ENCODE data around the gene QRICH2. TPM values are rescaled to one million over a fixed set of nuclear protein-coding genes. Genes with fewer than 3 reads are reported as not detected.
"Not testable (repeated sequence)": the region's sequence is repeated elsewhere in the genome, so short reads cannot be mapped to it uniquely, and the experiment has no call there.

Gene QRICH2
- total RNA-seq, 1 donor from 2014 or later: 1.7 TPM

- Histone ChIP-seq H3K4me1 (no peaks in the 10 kb centered on the region), H2AFZ (replicated peaks) (no peak overlapping the region), H3K9ac (no peak overlapping the region), H3K4me3 (no peak overlapping the region), H3K4me2 (no peak overlapping the region), H3F3A (ENCODE audit: low read depth) (peaks cover 12% of the 10 kb centered on the region), H3K79me2 (ENCODE audit: low read depth) (no peaks in the 10 kb centered on the region), H4K20me1 (ENCODE audit: low read depth) (no peaks in the 10 kb centered on the region), H3K27me3 (no peaks in the 10 kb centered on the region), H3K27ac (no peak overlapping the region), H3K9me3 (ENCODE audit: low read depth) (no peaks in the 10 kb centered on the region), H3K36me3 (no peaks in the 10 kb centered on the region)
- Mint-ChIP-seq H3K27me3 (ENCODE audit: insufficient read depth, low read depth) (peaks cover 2% of the 10 kb centered on the region), H3K27ac (no peak overlapping the region), H3K4me3 (no peak overlapping the region), H3K9me3 (no peaks in the 10 kb centered on the region), H3K4me1 (peaks cover 8% of the 10 kb centered on the region), H3K36me3 (peaks cover 20% of the 10 kb centered on the region)
- DNase-seq (ENCODE audit: low spot score): no peak
- TF ChIP-seq CTCF (IDR thresholded peaks at IDR 0.05) (no peak), EZH2phosphoT487 (IDR thresholded peaks at IDR 0.05) (no peak), EZH2 (IDR thresholded peaks at IDR 0.05) (no peak)
Observed at GRCh38 chr17:76307299-76307965, 644 bp downstream of the QRICH2 start.

GRCh38 chr17:76305135-76305454 is 3.0 kb downstream of the QRICH2 start:
- not testable (repeated sequence) for H3K9me3 ChIP-seq (ENCODE audit: low read depth); H3K4me2 ChIP-seq; H3K79me2 ChIP-seq (ENCODE audit: low read depth); H3K27me3 Mint-ChIP-seq (ENCODE audit: insufficient read depth, low read depth); H3K27ac Mint-ChIP-seq; H3K4me3 Mint-ChIP-seq; DNase-seq (ENCODE audit: low spot score); H3K27me3 ChIP-seq; H2AFZ ChIP-seq (replicated peaks); H4K20me1 ChIP-seq (ENCODE audit: low read depth); H3K27ac ChIP-seq; H3K4me3 ChIP-seq; H3K9ac ChIP-seq; H3K4me1 ChIP-seq; H3K9me3 Mint-ChIP-seq; H3K36me3 ChIP-seq; H3K4me1 Mint-ChIP-seq
- peaks cover 12% of the 10 kb centered on the region for H3F3A ChIP-seq (ENCODE audit: low read depth)
- H3K36me3 Mint-ChIP-seq: peaks cover 15% of the 10 kb centered on the region

- Mint-ChIP-seq H3K27me3 (ENCODE audit: insufficient read depth, low read depth) (peaks cover 2% of the 10 kb centered on the region), H3K9me3 (no peaks in the 10 kb centered on the region), H3K36me3 (peaks cover 13% of the 10 kb centered on the region), H3K27ac (no peak overlapping the region), H3K4me1 (peaks cover 8% of the 10 kb centered on the region), H3K4me3 (no peak overlapping the region)
- no peaks in the 10 kb centered on the region for H3K9me3 ChIP-seq (ENCODE audit: low read depth)
- peaks cover 12% of the 10 kb centered on the region for H3F3A ChIP-seq (ENCODE audit: low read depth)
- H3K36me3 ChIP-seq: no peaks in the 10 kb centered on the region
- no peaks in the 10 kb centered on the region for H4K20me1 ChIP-seq (ENCODE audit: low read depth)
- no peak overlapping the region for H3K4me3 ChIP-seq
- no peak for DNase-seq (ENCODE audit: low spot score)
- H2AFZ ChIP-seq (replicated peaks): no peak overlapping the region
- H3K9ac ChIP-seq: no peak overlapping the region
- H3K79me2 ChIP-seq (ENCODE audit: low read depth): no peaks in the 10 kb centered on the region
- no peaks in the 10 kb centered on the region for H3K27me3 ChIP-seq
- TF ChIP-seq EZH2 (IDR thresholded peaks at IDR 0.05) (no peak), EZH2phosphoT487 (IDR thresholded peaks at IDR 0.05) (no peak), CTCF (IDR thresholded peaks at IDR 0.05) (no peak)
- no peak overlapping the region for H3K27ac ChIP-seq
- no peaks in the 10 kb centered on the region for H3K4me1 ChIP-seq
- H3K4me2 ChIP-seq: no peak overlapping the region
Observed at GRCh38 chr17:76304226-76305134, 3.6 kb downstream of the QRICH2 start.

- no peak overlapping the region for H3K4me3 Mint-ChIP-seq
- H3F3A ChIP-seq (ENCODE audit: low read depth): peaks cover under 1% of the 10 kb centered on the region
- no peak overlapping the region for H3K4me3 ChIP-seq
- H3K79me2 ChIP-seq (ENCODE audit: low read depth): no peaks in the 10 kb centered on the region
- no peak overlapping the region for H2AFZ ChIP-seq (replicated peaks)
- no peak for TF ChIP-seq EZH2phosphoT487 (IDR thresholded peaks at IDR 0.05)
- no peak for TF ChIP-seq EZH2 (IDR thresholded peaks at IDR 0.05)
- TF ChIP-seq CTCF (IDR thresholded peaks at IDR 0.05): no peak
- H3K27ac Mint-ChIP-seq: peak overlapping the region; percentile 4
- H3K4me2 ChIP-seq: no peak overlapping the region
- no peaks in the 10 kb centered on the region for H3K9me3 ChIP-seq (ENCODE audit: low read depth)
- H3K9ac ChIP-seq: no peak overlapping the region
- no peak overlapping the region for H3K27ac ChIP-seq
- peaks cover 3% of the 10 kb centered on the region for H3K4me1 Mint-ChIP-seq
- no peak for DNase-seq (ENCODE audit: low spot score)
- H3K4me1 ChIP-seq: no peaks in the 10 kb centered on the region
- no peaks in the 10 kb centered on the region for H3K36me3 ChIP-seq
- no peaks in the 10 kb centered on the region for H3K27me3 ChIP-seq
- no peaks in the 10 kb centered on the region for H4K20me1 ChIP-seq (ENCODE audit: low read depth)
- H3K27me3 Mint-ChIP-seq (ENCODE audit: insufficient read depth, low read depth): no peaks in the 10 kb centered on the region
- H3K9me3 Mint-ChIP-seq: no peaks in the 10 kb centered on the region
- H3K36me3 Mint-ChIP-seq: peaks cover 9% of the 10 kb centered on the region
Observed at GRCh38 chr17:76297436-76297835, 10.6 kb downstream of the QRICH2 start.
